GM13976 (cell line): ENCODE data around the gene HELZ.

Experiments
- DNase-seq: peaks from one replicate; pipeline ENCODE4 v3.0.0; 2012; ENCODE audit warnings: low spot score
- in situ Hi-C: fragments of 300-500 bp; cut with MboI; formaldehyde crosslinking; loops from one replicate; pipeline ENCODE4 v1.12.0; 2022; ENCODE audit warnings: low sequenced_read_pairs, mixed read lengths, inconsistent platforms; ENCODE audit not compliant: unreplicated experiment
- TF ChIP-seq, protein P1 (sequence below): IDR thresholded peaks from 2 replicates; pipeline ENCODE4 v1.5.1; 2012; ENCODE audit warnings: borderline replicate concordance, mild to moderate bottlenecking; ENCODE audit not compliant: insufficient read depth; ENCODE audit errors: extremely low read depth, missing control alignments, control extremely low read depth

The HELZ gene

DNA sequence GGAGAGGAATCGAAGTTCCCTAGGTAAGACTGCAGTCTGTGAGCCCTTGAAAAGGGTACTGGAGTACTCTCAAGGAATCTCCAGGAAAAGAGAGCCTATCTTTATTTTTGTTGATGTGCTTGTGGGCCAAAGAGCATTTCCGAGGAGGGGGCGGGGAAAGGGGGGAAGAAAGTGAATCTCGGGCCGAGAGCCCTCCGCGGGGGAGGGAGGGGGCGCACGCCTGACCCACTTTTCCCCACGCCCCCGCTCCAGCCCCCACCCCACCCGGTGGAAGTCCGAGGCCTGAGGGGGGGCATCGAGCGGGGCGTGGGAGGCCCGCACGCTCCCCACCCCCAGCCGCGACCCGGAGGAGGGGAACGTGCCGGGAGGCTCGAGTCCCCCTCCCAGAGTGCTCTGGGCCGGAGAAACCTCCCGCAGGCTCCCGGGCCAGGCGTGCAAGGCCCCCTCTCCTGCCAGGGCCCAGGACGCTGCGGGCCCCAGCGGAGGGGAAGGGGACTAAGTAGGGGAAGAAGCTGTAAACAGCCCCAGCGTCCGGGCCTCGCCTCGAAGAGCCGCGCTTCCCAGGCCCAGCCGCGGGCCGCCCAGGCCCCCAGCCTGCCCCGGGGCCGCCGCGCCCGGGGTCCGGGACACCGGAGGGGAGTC, 444 bp downstream of the HELZ start:
- DNase-seq, result no peak
- in situ Hi-C loops, result no loop called here
- TF ChIP-seq, protein P1, sequence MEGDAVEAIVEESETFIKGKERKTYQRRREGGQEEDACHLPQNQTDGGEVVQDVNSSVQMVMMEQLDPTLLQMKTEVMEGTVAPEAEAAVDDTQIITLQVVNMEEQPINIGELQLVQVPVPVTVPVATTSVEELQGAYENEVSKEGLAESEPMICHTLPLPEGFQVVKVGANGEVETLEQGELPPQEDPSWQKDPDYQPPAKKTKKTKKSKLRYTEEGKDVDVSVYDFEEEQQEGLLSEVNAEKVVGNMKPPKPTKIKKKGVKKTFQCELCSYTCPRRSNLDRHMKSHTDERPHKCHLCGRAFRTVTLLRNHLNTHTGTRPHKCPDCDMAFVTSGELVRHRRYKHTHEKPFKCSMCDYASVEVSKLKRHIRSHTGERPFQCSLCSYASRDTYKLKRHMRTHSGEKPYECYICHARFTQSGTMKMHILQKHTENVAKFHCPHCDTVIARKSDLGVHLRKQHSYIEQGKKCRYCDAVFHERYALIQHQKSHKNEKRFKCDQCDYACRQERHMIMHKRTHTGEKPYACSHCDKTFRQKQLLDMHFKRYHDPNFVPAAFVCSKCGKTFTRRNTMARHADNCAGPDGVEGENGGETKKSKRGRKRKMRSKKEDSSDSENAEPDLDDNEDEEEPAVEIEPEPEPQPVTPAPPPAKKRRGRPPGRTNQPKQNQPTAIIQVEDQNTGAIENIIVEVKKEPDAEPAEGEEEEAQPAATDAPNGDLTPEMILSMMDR, result no peak

DNA sequence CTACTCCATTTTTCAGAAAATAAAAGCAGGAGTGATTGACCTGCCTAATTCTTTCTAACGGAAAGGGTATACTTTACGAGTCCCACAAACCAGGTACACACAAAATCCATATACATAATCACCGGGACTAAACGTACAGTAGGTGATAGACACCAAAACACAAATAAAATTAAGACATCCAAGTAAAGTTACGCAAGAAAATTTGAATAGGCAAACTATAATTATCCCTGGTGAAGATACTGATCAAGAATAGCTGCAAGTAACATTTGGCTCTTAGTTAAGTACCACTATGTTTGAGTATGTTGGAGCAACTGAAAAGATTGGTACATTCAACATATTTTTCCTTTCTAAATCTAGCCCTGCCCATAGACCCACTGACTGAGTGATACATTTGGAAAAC, 1.7 kb downstream of the HELZ start:
- in situ Hi-C loops, result no loop called here
- TF ChIP-seq, protein P1, result no peak
- no peak for DNase-seq

DNA sequence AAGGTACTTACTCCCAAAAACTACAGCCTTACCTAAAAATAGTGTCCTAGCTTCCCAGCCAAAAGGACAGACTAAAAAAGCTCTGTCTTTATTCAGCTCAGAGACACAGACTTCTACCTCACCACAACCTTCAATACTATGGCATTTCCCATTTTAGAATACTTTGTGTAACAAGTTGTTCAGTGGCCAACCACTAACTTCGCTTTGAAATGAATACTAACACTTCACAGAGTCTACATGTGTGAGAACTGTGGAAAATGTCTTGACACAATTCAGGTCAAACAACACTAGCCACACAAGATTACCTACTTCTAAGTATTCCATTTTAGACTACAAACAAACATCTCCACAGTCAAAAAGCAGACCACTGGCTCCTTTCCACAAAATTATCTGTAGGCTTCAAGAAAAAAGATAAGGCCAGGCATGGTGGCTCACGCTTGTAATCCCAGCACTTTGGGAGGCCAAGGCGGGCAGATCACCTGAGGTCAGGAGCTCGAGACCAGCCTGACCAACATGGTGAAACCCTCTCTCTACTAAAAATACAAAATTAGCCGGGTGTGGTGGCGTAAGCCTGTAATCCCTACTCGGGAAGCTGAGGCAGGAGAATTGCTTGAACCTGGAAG, 3.2 kb downstream of the HELZ start:
- DNase-seq, result no peak
- in situ Hi-C loops, result no loop called here
- TF ChIP-seq, protein P1, result no peak

DNA sequence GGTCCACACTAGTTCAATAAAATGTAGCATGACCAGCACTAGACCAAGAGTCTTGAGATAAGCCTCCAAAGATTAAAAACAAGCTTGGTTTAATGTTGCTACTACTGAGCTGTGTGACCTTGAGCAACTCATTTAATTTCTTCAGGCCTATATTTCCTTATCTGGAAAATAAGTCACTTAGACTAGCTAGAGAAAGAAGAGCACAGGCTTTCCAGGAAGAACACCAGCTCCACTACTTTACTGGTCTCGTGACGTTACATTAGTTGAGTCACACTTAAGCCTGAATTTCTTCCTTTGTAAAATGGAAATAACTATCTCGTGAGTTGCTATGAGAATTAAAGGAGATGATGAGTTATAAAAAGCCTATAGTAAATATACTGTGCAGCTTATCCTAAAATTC, 5.4 kb downstream of the HELZ start:
- in situ Hi-C loops, result no loop called here
- TF ChIP-seq, protein P1, result no peak
- no peak for DNase-seq

DNA sequence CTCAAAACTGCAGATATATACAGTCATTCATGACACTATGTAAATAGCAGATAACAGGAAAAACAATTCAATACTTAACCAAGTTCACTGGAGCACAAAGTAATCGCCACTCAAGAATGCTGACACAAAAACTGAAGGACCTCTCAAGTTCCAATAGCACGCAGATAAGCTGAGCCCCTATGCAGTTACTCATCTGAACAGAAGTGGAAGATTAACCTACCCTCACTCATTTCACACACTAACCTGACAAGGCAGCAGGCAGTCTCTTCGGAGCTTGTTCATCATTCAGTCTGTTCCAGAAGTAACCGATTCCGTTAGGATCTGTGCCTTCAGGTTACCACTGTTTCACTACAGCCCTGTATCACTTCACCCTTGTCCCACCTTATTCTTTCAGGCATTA, 6.0 kb downstream of the HELZ start:
- TF ChIP-seq, protein P1, result no peak
- no peak for DNase-seq
- in situ Hi-C loops, result no loop called here

DNA sequence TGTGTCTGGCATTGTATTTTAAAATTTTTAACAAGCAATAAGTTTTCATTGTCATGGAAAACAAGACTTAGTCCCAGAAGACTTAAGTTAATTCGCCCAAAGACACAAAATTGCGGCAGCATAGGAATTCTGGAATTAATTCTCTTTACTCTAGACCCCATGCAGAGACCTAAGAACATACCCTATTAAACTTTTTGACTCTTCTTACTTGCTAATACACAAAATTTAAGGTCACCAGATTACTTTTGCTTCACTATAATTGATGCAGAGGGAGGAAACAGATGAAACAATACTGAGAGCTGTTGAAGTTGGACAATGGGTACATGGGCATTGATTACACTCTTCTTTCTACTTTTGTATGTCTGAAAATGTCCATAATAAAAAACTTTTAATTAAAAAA, 12.6 kb downstream of the HELZ start:
- no peak for DNase-seq
- TF ChIP-seq, protein P1, result no peak
- in situ Hi-C loops, result no loop called here
